SK-N-SH (cell line): ENCODE measurements around the gene RAD51B. TPM values are rescaled to one million over a fixed set of nuclear protein-coding genes. Genes with fewer than 3 reads are reported as not detected.
A peak's percentile ranks its signal among the peaks of the same experiment; 100 is the strongest.

Source experiments
- CTCF ChIA-PET: fragments of 300-600, 350-600 bp; formaldehyde crosslinking; extraction: SDS; loops from one replicate; lab custom pipeline; 2021; lab: Yijun Ruan, JAX
- POLR2A ChIA-PET: fragments of 350-600 bp; sonication (Branson Sonifier 250); formaldehyde crosslinking; extraction: SDS; loops from one replicate; lab custom pipeline; 2020; ENCODE audit warnings: antibody characterized with exemption, inconsistent platforms; lab: Yijun Ruan, JAX
- DNase-seq: peaks from one replicate; pipeline ENCODE4 v3.0.0; 2012
- H2AFZ ChIP-seq: fragments of 200-600 bp; sonication (generic); 2 replicates; pipeline ENCODE4 v1.8.1; 2016; ENCODE audit warnings: antibody characterized with exemption, mild to moderate bottlenecking, low read depth
- H3F3A ChIP-seq: fragments of 200-600 bp; sonication (generic); replicated peaks from 2 replicates; pipeline ENCODE3; 2016; ENCODE audit warnings: antibody characterized with exemption, mild to moderate bottlenecking; ENCODE audit not compliant: insufficient read depth
- H3K27ac ChIP-seq, 2 experiments: fragments of 200-500 bp in 1 of 2; fragments of 200-600 bp in 1 of 2; sonication (Bioruptor generic) in 1 of 2; sonication (generic), shearing (Covaris generic) in 1 of 2; 2 replicates each; pipeline versions ENCODE4 v1.5.1 to v1.6.1; 2014 to 2016; ENCODE audit warnings: low read depth in 2 of 2, inconsistent platforms in 1 of 2, low read length in 1 of 2, mild to moderate bottlenecking in 1 of 2, mixed read lengths in 1 of 2
- H3K27me3 ChIP-seq: fragments of 200-600 bp; sonication (generic), shearing (Covaris generic); 2 replicates; pipeline ENCODE4 v1.6.1; 2016; ENCODE audit warnings: mixed run types; ENCODE audit not compliant: insufficient read depth
- H3K36me3 ChIP-seq, 2 experiments: fragments of 200-500 bp in 1 of 2; fragments of 200-600 bp in 1 of 2; sonication (Bioruptor generic) in 1 of 2; sonication (generic) in 1 of 2; replicated peaks in 1 of 2; 2 replicates each; pipeline versions ENCODE3 to v1.5.1; 2014 to 2016; ENCODE audit warnings: low read length in 1 of 2, mild to moderate bottlenecking in 1 of 2; ENCODE audit not compliant: insufficient read depth in 2 of 2, control insufficient read depth in 1 of 2
- H3K4me1 ChIP-seq, 2 experiments: fragments of 200-500 bp in 1 of 2; fragments of 200-600 bp in 1 of 2; sonication (Bioruptor generic) in 1 of 2; sonication (generic), shearing (Covaris generic) in 1 of 2; 2 replicates each; pipeline versions ENCODE4 v1.5.1 to v1.6.1; 2014 to 2016; ENCODE audit warnings: low read depth in 1 of 2, low read length in 1 of 2, mixed run types in 1 of 2; ENCODE audit not compliant: insufficient read depth in 2 of 2, control insufficient read depth in 1 of 2
- H3K4me2 ChIP-seq: fragments of 200-600 bp; sonication (generic), shearing (Covaris generic); 2 replicates; pipeline ENCODE4 v1.6.1; 2017; ENCODE audit warnings: mixed run types
- H3K4me3 ChIP-seq, 2 experiments: fragments of 200-500 bp in 1 of 2; fragments of 200-600 bp in 1 of 2; sonication (Bioruptor generic) in 1 of 2; sonication (generic), shearing (Covaris generic) in 1 of 2; 2 replicates each; pipeline versions ENCODE4 v1.5.1 to v1.8.1; 2014 to 2016; ENCODE audit warnings: low read depth in 2 of 2, inconsistent platforms in 1 of 2, low read length in 1 of 2, mild to moderate bottlenecking in 1 of 2, mixed read lengths in 1 of 2, moderate library complexity in 1 of 2
- H3K79me2 ChIP-seq: fragments of 200-600 bp; sonication (generic); 2 replicates; pipeline ENCODE4 v1.8.1; 2017; ENCODE audit warnings: mild to moderate bottlenecking; ENCODE audit not compliant: insufficient read depth
- H3K9ac ChIP-seq: fragments of 200-600 bp; sonication (generic); 2 replicates; pipeline ENCODE4 v1.6.1; 2017; ENCODE audit warnings: mixed run types
- H3K9me2 ChIP-seq: fragments of 200-600 bp; sonication (generic); 2 replicates; pipeline ENCODE4 v1.6.1; 2017; ENCODE audit warnings: mixed run types
- H3K9me3 ChIP-seq: fragments of 200-600 bp; sonication (generic); 2 replicates; pipeline ENCODE4 v1.6.1; 2017; ENCODE audit warnings: mixed run types, mild to moderate bottlenecking, moderate library complexity
- H4K20me1 ChIP-seq: fragments of 200-600 bp; sonication (generic); 2 replicates; pipeline ENCODE4 v1.6.1; 2017; ENCODE audit warnings: mild to moderate bottlenecking, mixed run types; ENCODE audit not compliant: insufficient read depth
- CTCF ChIP-seq: fragments of 200-600 bp; sonication (generic); IDR thresholded peaks from 2 replicates; pipeline ENCODE4 v1.6.1; 2017; ENCODE audit warnings: antibody characterized with exemption, mild to moderate bottlenecking, moderate library complexity
- ELF1 ChIP-seq: IDR thresholded peaks from 2 replicates; pipeline ENCODE4 v1.4.0; 2012
- FOSL2 ChIP-seq: IDR thresholded peaks from 2 replicates; pipeline ENCODE4 v1.4.0; 2012; ENCODE audit warnings: low read depth, mild to moderate bottlenecking, moderate library complexity, borderline replicate concordance
- IRF3 ChIP-seq: fragments of 150-350 bp; IDR thresholded peaks from 2 replicates; pipeline ENCODE4 v1.6.1; 2016; ENCODE audit warnings: mild to moderate bottlenecking, low read depth, low read length
- JUND ChIP-seq: IDR thresholded peaks from 2 replicates; pipeline ENCODE4 v1.4.0; 2012
- MAX ChIP-seq: IDR thresholded peaks from 2 replicates; pipeline ENCODE4 v1.4.0; 2012; ENCODE audit warnings: low read depth
- MEF2A ChIP-seq: IDR thresholded peaks from 2 replicates; pipeline ENCODE4 v1.4.0; 2012; ENCODE audit warnings: low read depth, borderline replicate concordance
- POLR2AphosphoS5 ChIP-seq: IDR thresholded peaks from 2 replicates; pipeline ENCODE4 v1.6.1; 2012; ENCODE audit warnings: low read depth, low read length
- RAD21 ChIP-seq: IDR thresholded peaks from 2 replicates; pipeline ENCODE4 v1.6.1; 2012; ENCODE audit warnings: mild to moderate bottlenecking, low read length
- SMC3 ChIP-seq: IDR thresholded peaks from 2 replicates; pipeline ENCODE4 v1.6.1; 2012; ENCODE audit warnings: low read depth, low read length, improper control_type of control experiment
- TCF12 ChIP-seq: IDR thresholded peaks from 2 replicates; pipeline ENCODE4 v1.4.0; 2012
- TEAD4 ChIP-seq: IDR thresholded peaks from 2 replicates; pipeline ENCODE4 v1.4.0; 2012; ENCODE audit warnings: mild to moderate bottlenecking, borderline replicate concordance; ENCODE audit not compliant: insufficient read depth
- USF1 ChIP-seq: IDR thresholded peaks from 2 replicates; pipeline ENCODE4 v1.4.0; 2012; ENCODE audit warnings: low read depth, borderline replicate concordance
- USF2 ChIP-seq: fragments of 150-350 bp; IDR thresholded peaks from 2 replicates; pipeline ENCODE4 v1.6.1; 2017; ENCODE audit warnings: antibody characterized with exemption, low read length, low read depth, borderline replicate concordance
- ZBTB33 ChIP-seq: IDR thresholded peaks from 2 replicates; pipeline ENCODE4 v1.4.0; 2012; ENCODE audit warnings: low read depth, borderline replicate concordance
- WGBS: methylation state at CpG from one replicate; pipeline ENCODE4 v1.1.6; 2017; ENCODE audit warnings: low lambda C conversion rate; 5-methylcytosine and 5-hydroxymethylcytosine counted together
- polyA plus RNA-seq, 3 experiments: library from polyadenylated mRNA; depleted of rRNA; stranded (reverse); fragments of >200 nt; gene quantifications; 2 replicates each; pipeline ENCODE4 v1.2.3, GENCODE V29; 2012

Gene RAD51B
- polyA plus RNA-seq, 1 of the 3 experiments (the other 2 are of a cell fraction) = 6.0 TPM

GRCh38 chr14:68703093-68703492, 883.5 kb downstream of the RAD51B start:
- Histone ChIP-seq H3K4me1 (peaks cover 0 to 14% of the 10 kb centered on the region in 2 experiments; a peak in 2 of 4 replicates), H3K79me2 (no peaks in the 10 kb centered on the region), H3K9me2 (no peaks in the 10 kb centered on the region), H3K9me3 (no peaks in the 10 kb centered on the region), H3F3A (peaks cover 8% of the 10 kb centered on the region), H3K4me3 (no peak overlapping the region)
- CTCF ChIA-PET = interaction anchor here (1.0 kb wide), 1 partner anchor 15 kb away, joined by 5 read pairs; no protein-coding TSS in a partner anchor
- DNase-seq = no peak
- WGBS = 70% methylated on average over 6 of the region's 10 CpGs
- TF ChIP-seq USF1 (no peak), ZBTB33 (no peak), JUND (peak; percentile 60), ELF1 (no peak), IRF3 (no peak), RAD21 (no peak), TCF12 (peak; percentile 28; the same call in 1 of the 2 replicates), USF2 (no peak), SMC3 (no peak), FOSL2 (peak; percentile 72; the same call in 1 of the 2 replicates), TEAD4 (no peak), MAX (0 out of 2 replicates have a peak, but pooled peaks have one; percentile 35), MEF2A (no peak), CTCF (no peak), POLR2AphosphoS5 (no peak)
- TF ChIP-seq, all 33 proteins: peak for 4
- H3K27ac ChIP-seq = no peak overlapping the region
- no peak overlapping the region for H3K4me2 ChIP-seq
- H2AFZ ChIP-seq = peak overlapping the region; percentile 61; the same call in 1 of the 2 replicates
- POLR2A ChIA-PET = no interaction called here
- H3K9ac ChIP-seq = no peak overlapping the region
- no peaks in the 10 kb centered on the region for H3K36me3 ChIP-seq
- no peaks in the 10 kb centered on the region for H4K20me1 ChIP-seq
- no peaks in the 10 kb centered on the region for H3K27me3 ChIP-seq
